ENCODE results near the gene DCXR.

GRCh38 chr17:82005701-82006348, 31.7 kb downstream of the DCXR start:
- TF ChIP-seq GATA2 (IDR thresholded peaks at IDR 0.05; ENCODE audit: low read depth, low read length) (no peak), GATA3 (IDR thresholded peaks at IDR 0.05; ENCODE audit: low read depth, low read length) (no peak)
